ENCODE results near the gene DUT. TPM values are rescaled to one million over a fixed set of nuclear protein-coding genes. Genes with fewer than 3 reads are reported as not detected.
A peak's percentile ranks its signal among the peaks of the same experiment; 100 is the strongest.

DUT gene
- total and polyA plus RNA-seq, 2 of the 8 experiments (the other 6 are each of a cell fraction or from before 2014, with no cell fraction given): 71.5 to 246 TPM

DNA sequence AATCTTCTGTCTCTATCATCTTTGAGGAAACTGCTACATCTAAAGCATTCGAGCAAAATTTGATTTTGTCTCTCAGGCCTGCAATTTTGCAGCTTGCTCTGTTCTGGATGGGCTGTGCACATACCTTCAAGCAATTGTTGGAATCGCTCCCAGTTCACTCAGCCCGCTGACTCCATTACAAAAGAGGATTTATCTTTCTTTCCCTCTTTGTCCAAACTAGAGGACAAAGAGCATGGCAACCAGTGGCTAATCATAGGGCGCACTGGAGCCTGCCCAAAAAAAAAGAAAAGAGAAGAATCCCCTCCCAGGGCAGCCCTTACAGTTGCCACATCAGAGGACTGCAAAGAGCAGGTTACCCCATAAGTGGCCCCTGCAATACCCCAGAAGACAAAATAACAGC, 49.0 kb upstream of the DUT start:
- CTCF ChIA-PET (ENCODE audit: partially characterized antibody): interaction anchor here (0.9 to 9.4 kb wide), 7 partner anchors 8 to 293 kb away, joined by 3 to 82 read pairs (median 4); partner anchors contain the start of gene DUT
- Histone ChIP-seq H2BK12ac (ENCODE audit: low read depth, low read length) (no peak overlapping the region), H3K4me3 (ENCODE audit: extremely low read depth in 1 of 4, insufficient read depth in 2 of 4, low read depth in 3 of 4, low read length in 4 of 4) (no peak overlapping the region), H3K23me2 (ENCODE audit: low read depth, low read length) (no peaks in the 10 kb centered on the region; the same call in 1 of the 2 replicates), H3K27ac (ENCODE audit: low read depth, low read length) (no peak overlapping the region), H2AFZ (ENCODE audit: low read length) (no peak overlapping the region), H3K79me1 (ENCODE audit: low read depth, low read length) (no peaks in the 10 kb centered on the region), H2BK15ac (ENCODE audit: low read length) (no peak overlapping the region), H3K4ac (replicated peaks; ENCODE audit: insufficient read length, low read depth, low read length) (no peak overlapping the region), H3K36me3 (ENCODE audit: control insufficient read depth in 2 of 4, insufficient read depth in 4 of 4, low read length in 3 of 4) (no peaks in the 10 kb centered on the region), H4K20me1 (replicated peaks in 1 of 2; ENCODE audit: control insufficient read depth in 1 of 2, insufficient read depth in 2 of 2, low read length in 2 of 2) (no peaks in the 10 kb centered on the region), H3K14ac (ENCODE audit: insufficient read length) (no peak overlapping the region), H3K79me2 (ENCODE audit: control insufficient read depth in 1 of 2, insufficient read depth in 2 of 2, low read length in 2 of 2) (no peaks in the 10 kb centered on the region), H3K4me2 (ENCODE audit: insufficient read depth in 1 of 2, low read depth in 2 of 2, low read length in 2 of 2) (no peak overlapping the region), H4K5ac (ENCODE audit: insufficient read length, low read depth, low read length) (no peak overlapping the region), H2BK120ac (replicated peaks; ENCODE audit: low read depth, low read length) (no peak overlapping the region), H2BK20ac (ENCODE audit: low read length) (no peak overlapping the region), H2BK5ac (ENCODE audit: low read depth, low read length) (no peak overlapping the region), H4K91ac (replicated peaks; ENCODE audit: insufficient read length, low read length) (no peak overlapping the region), H3K4me1 (replicated peaks in 1 of 4; ENCODE audit: control insufficient read depth in 3 of 4, insufficient read depth in 4 of 4, low read length in 3 of 4) (peaks cover 0 to 10% (median 3%) of the 10 kb centered on the region in 4 experiments; a peak in 4 of 7 replicates), H3K23ac (ENCODE audit: insufficient read length) (no peak overlapping the region), H3K9ac (replicated peaks in 1 of 4; ENCODE audit: extremely low read depth in 1 of 4, low read depth in 3 of 4, low read length in 3 of 4) (no peak overlapping the region), H4K8ac (ENCODE audit: extremely low read depth, insufficient read depth, low read length) (no peak overlapping the region), H3K27me3 (replicated peaks in 1 of 4; ENCODE audit: control insufficient read depth in 3 of 4, extremely low read depth in 1 of 4, insufficient read depth in 3 of 4, low read length in 3 of 4) (no peaks in the 10 kb centered on the region), H3K56ac (replicated peaks; ENCODE audit: insufficient read length, low read depth, low read length) (no peak overlapping the region), H3K9me3 (ENCODE audit: insufficient read depth in 2 of 2, low read depth in 1 of 2, low read length in 1 of 2) (no peaks in the 10 kb centered on the region), H2AK5ac (ENCODE audit: low read depth, low read length) (no peak overlapping the region), H3K18ac (ENCODE audit: extremely low read depth, low read length) (0 out of 2 replicates have a peak overlapping the region, but pooled peaks have one; percentile 9)
- FAIRE-seq: peak; percentile 13
- DNase-seq (ENCODE audit: low read depth in 1 of 2, low spot score in 2 of 2): no peak
- POLR2A ChIA-PET (ENCODE audit: partially characterized antibody): no interaction called here
- TF ChIP-seq TEAD4 (IDR thresholded peaks at IDR 0.05; ENCODE audit: low read depth, low read length) (no peak), EP300 (IDR thresholded peaks at IDR 0.05; ENCODE audit: borderline replicate concordance in 1 of 2, low read depth in 2 of 2, low read length in 2 of 2) (no peak), CEBPB (IDR thresholded peaks at IDR 0.05; ENCODE audit: low read depth, low read length) (no peak), SRF (IDR thresholded peaks at IDR 0.05; ENCODE audit: low read depth, low read length) (no peak), PHF8 (conservative IDR thresholded peaks at IDR 0.05; ENCODE audit: low read depth, low read length) (no peak), RAD21 (IDR thresholded peaks at IDR 0.05 in 1 of 2, conservative IDR thresholded peaks at IDR 0.05 in 1 of 2; ENCODE audit: low read depth in 2 of 2, low read length in 2 of 2) (no peak), TCF12 (IDR thresholded peaks at IDR 0.05; ENCODE audit: low read depth, low read length) (no peak), SUZ12 (IDR thresholded peaks at IDR 0.05; ENCODE audit: low read length) (no peak)
- TF ChIP-seq, protein P1, sequence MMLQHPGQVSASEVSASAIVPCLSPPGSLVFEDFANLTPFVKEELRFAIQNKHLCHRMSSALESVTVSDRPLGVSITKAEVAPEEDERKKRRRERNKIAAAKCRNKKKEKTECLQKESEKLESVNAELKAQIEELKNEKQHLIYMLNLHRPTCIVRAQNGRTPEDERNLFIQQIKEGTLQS (IDR thresholded peaks at IDR 0.05; ENCODE audit: insufficient read depth, low read depth, low read length): no peak
- TF ChIP-seq, protein P2, sequence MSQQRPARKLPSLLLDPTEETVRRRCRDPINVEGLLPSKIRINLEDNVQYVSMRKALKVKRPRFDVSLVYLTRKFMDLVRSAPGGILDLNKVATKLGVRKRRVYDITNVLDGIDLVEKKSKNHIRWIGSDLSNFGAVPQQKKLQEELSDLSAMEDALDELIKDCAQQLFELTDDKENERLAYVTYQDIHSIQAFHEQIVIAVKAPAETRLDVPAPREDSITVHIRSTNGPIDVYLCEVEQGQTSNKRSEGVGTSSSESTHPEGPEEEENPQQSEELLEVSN (IDR thresholded peaks at IDR 0.05): no peak
- WGBS, 2 experiments (ENCODE audit: extremely low coverage in 1 of 2, insufficient coverage in 1 of 2, insufficient read length in 1 of 2, insufficient replicate concordance in 2 of 2, low coverage in 1 of 2, low lambda C conversion rate in 2 of 2, missing lambda C conversion rate in 1 of 2): 82% methylated on average over 4 of the region's 4 CpGs; no CpG with 5 or more reads in 1 of the 2 experiments

Measured in H1 (cell line).